Measurements from ENCODE around the gene PUM2. TPM values are rescaled to one million over a fixed set of nuclear protein-coding genes. Genes with fewer than 3 reads are reported as not detected.

Gene PUM2
- total and polyA plus RNA-seq, 2 of the 8 experiments (the other 6 are each of a cell fraction or from before 2014, with no cell fraction given): 46.6 to 114 TPM

- TF ChIP-seq ATF2 (IDR thresholded peaks at IDR 0.05; ENCODE audit: low read length) (no peak), CEBPB (IDR thresholded peaks at IDR 0.05; ENCODE audit: low read depth, low read length) (no peak), SAP30 (IDR thresholded peaks at IDR 0.05; ENCODE audit: insufficient read depth, insufficient replicate concordance, low read length) (peak; percentile 16), POLR2A (IDR thresholded peaks at IDR 0.05; ENCODE audit: control extremely low read depth in 1 of 2, low read depth in 2 of 2, low read length in 2 of 2) (peak in 1 of 2 experiments; percentile 74; a peak in 2 of 3 replicates), POLR2AphosphoS5 (IDR thresholded peaks at IDR 0.05; ENCODE audit: low read depth, low read length) (no peak; the same call in 1 of the 2 replicates), KDM4A (IDR thresholded peaks at IDR 0.05; ENCODE audit: low read depth, low read length, severe bottlenecking) (peak; percentile 7), RNF2 (IDR thresholded peaks at IDR 0.05; ENCODE audit: borderline replicate concordance, low read depth, low read length, missing control alignments, poor library complexity, severe bottlenecking) (peak; percentile 15), ATF3 (IDR thresholded peaks at IDR 0.05; ENCODE audit: insufficient read depth, low read depth, low read length) (no peak), NANOG (IDR thresholded peaks at IDR 0.05; ENCODE audit: insufficient read depth, low read depth, low read length, poor library complexity, severe bottlenecking) (no peak), YY1 (IDR thresholded peaks at IDR 0.05; ENCODE audit: low read depth, low read length) (peak; percentile 36; the same call in 1 of the 2 replicates), MAX (IDR thresholded peaks at IDR 0.05) (peak; percentile 75)
Measured at GRCh38 chr2:20223407-20224163, 127.1 kb downstream of the PUM2 start (continued).

All from H1 (cell line).